Fibroblast of pulmonary artery (primary cell): ENCODE data around the gene FA2H.

Source experiments
- DNase-seq: peaks from one replicate; pipeline ENCODE4 v3.0.0-alpha.2; 2010; ENCODE audit warnings: low read depth
- H3K4me3 ChIP-seq: replicated peaks from 2 replicates; pipeline ENCODE4 v1.5.1; 2011; ENCODE audit warnings: low read depth, mild to moderate bottlenecking, control low read depth, low read length, moderate library complexity
- CTCF ChIP-seq: IDR thresholded peaks from 2 replicates; pipeline ENCODE4 v1.5.1; 2011; ENCODE audit warnings: mild to moderate bottlenecking, control low read depth, low read length, inconsistent platforms; ENCODE audit errors: missing control alignments

The FA2H gene

GRCh38 chr16:74744566-74744965, 30.1 kb downstream of the FA2H start:
- H3K4me3 ChIP-seq, result no peak overlapping the region
- TF ChIP-seq CTCF, result no peak
- no peak for DNase-seq

GRCh38 chr16:74743668-74744299, 30.8 kb downstream of the FA2H start:
- no peak for TF ChIP-seq CTCF
- no peak overlapping the region for H3K4me3 ChIP-seq
- DNase-seq, result peak; percentile 35

GRCh38 chr16:74743045-74743667, 31.5 kb downstream of the FA2H start:
- DNase-seq, result no peak
- no peak overlapping the region for H3K4me3 ChIP-seq
- no peak for TF ChIP-seq CTCF

- no peak for DNase-seq
Measured at GRCh38 chr16:74742051-74742481, 32.6 kb downstream of the FA2H start.

GRCh38 chr16:74740795-74741304, 33.8 kb downstream of the FA2H start:
- no peak for TF ChIP-seq CTCF
- no peak for DNase-seq
- no peak overlapping the region for H3K4me3 ChIP-seq

More at GRCh38 chr16:74742051-74742481, 32.6 kb downstream of the FA2H start:
- no peak overlapping the region for H3K4me3 ChIP-seq
- no peak for TF ChIP-seq CTCF

GRCh38 chr16:74739275-74739674, 35.3 kb downstream of the FA2H start:
- DNase-seq, result no peak
- no peak for TF ChIP-seq CTCF

More at GRCh38 chr16:74739275-74739674, 35.3 kb downstream of the FA2H start:
- H3K4me3 ChIP-seq, result no peak overlapping the region
